GM18502 (cell line): Measurements from ENCODE around the gene ITGA7.
"Not testable (repeated sequence)": the region's sequence is repeated elsewhere in the genome, so short reads cannot be mapped to it uniquely, and the experiment has no call there.

Experiments
- ATAC-seq: cut with Tn5 transposase; IDR thresholded peaks from one replicate; pipeline ENCODE4 v1.9.1; 2021; ENCODE audit warnings: mild to moderate bottlenecking; ENCODE audit not compliant: unreplicated experiment, poor library complexity

Gene ITGA7

GRCh38 chr12:55650620-55651298 lies 56.9 kb downstream of the ITGA7 start:
- not testable (repeated sequence) for ATAC-seq

GRCh38 chr12:55647027-55647426 lies 60.7 kb downstream of the ITGA7 start:
- ATAC-seq: no peak

- no peak for ATAC-seq
Measured at GRCh38 chr12:55644591-55644990, 63.1 kb downstream of the ITGA7 start.

GRCh38 chr12:55642669-55643068 lies 65.0 kb downstream of the ITGA7 start:
- ATAC-seq: peak; percentile 35

GRCh38 chr12:55642267-55642666 lies 65.4 kb downstream of the ITGA7 start:
- ATAC-seq: no peak

GRCh38 chr12:55641595-55641994 lies 66.1 kb downstream of the ITGA7 start:
- no peak for ATAC-seq

- ATAC-seq: no peak
Measured at GRCh38 chr12:55637467-55637866, 70.2 kb downstream of the ITGA7 start.

- ATAC-seq: no peak
Measured at GRCh38 chr12:55636853-55637252, 70.9 kb downstream of the ITGA7 start, which contains the start of gene OR10P1. Gene OR10P1 (plus strand): TSS chr12:55636892. CDS start chr12:55636892, 0 bp downstream.

- ATAC-seq: no peak
Measured at GRCh38 chr12:55636116-55636655, 71.5 kb downstream of the ITGA7 start.
